Endothelial cell of umbilical vein (primary cell): Measurements from ENCODE around the gene NSUN4. TPM values are rescaled to one million over a fixed set of nuclear protein-coding genes. Genes with fewer than 3 reads are reported as not detected.

Experiments used
- BruUV-seq: library from RNA; stranded (reverse); fragments of 400-500 nt; replicated peaks from 2 replicates; lab custom pipeline; 2021; lab: Mats Ljungman, UMichigan
- CTCF ChIA-PET: fragments of 300-600, 350-600 bp; sonication (Branson Sonifier 250); formaldehyde crosslinking; loops from one replicate; lab custom pipeline; 2021; ENCODE audit warnings: antibody characterized with exemption, inconsistent platforms; lab: Charles Lee
- POLR2A ChIA-PET: fragments of 300-600, 350-600 bp; sonication (Branson Sonifier 250); formaldehyde crosslinking; loops from one replicate; lab custom pipeline; 2021; ENCODE audit warnings: antibody characterized with exemption, inconsistent platforms; lab: Charles Lee
- DNase-seq: peaks from one replicate; pipeline ENCODE4 v3.0.0-alpha.2; 2011; ENCODE audit warnings: low read depth, low spot score
- FAIRE-seq: peaks from 2 replicates; lab custom pipeline; 2011; peaks lifted over from hg19 to GRCh38; lab: Jason Lieb, UNC
- H2AFZ ChIP-seq: 2 replicates; pipeline ENCODE4 v1.6.0; 2012; ENCODE audit warnings: low read depth, low read length, control low read depth, inconsistent platforms
- H3K27ac ChIP-seq: 2 replicates; pipeline ENCODE4 v1.5.1; 2011; ENCODE audit warnings: low read depth, mild to moderate bottlenecking, control low read depth, low read length, moderate library complexity; ENCODE audit not compliant: insufficient read depth
- H3K27me3 ChIP-seq, 2 experiments: 2 replicates each; pipeline versions ENCODE4 v1.6.0 to v1.6.1; 2011; ENCODE audit warnings: low read length in 2 of 2, mixed read lengths in 1 of 2; ENCODE audit not compliant: control insufficient read depth in 2 of 2, insufficient read depth in 2 of 2
- H3K36me3 ChIP-seq, 2 experiments: 2 replicates in 1 of 2; 3 replicates in 1 of 2; pipeline ENCODE4 v1.5.1; 2011; ENCODE audit warnings: low read length in 2 of 2, mild to moderate bottlenecking in 1 of 2, moderate library complexity in 1 of 2; ENCODE audit not compliant: control insufficient read depth in 2 of 2, insufficient read depth in 2 of 2; ENCODE audit errors: extremely low read depth in 1 of 2
- H3K4me1 ChIP-seq: 3 replicates; pipeline ENCODE4 v1.5.1; 2011; ENCODE audit warnings: mild to moderate bottlenecking, low read length; ENCODE audit not compliant: control insufficient read depth, insufficient read depth; ENCODE audit errors: extremely low read depth
- H3K4me2 ChIP-seq: 2 replicates; pipeline ENCODE4 v1.6.1; 2011; ENCODE audit warnings: low read length, control low read depth, mixed read lengths; ENCODE audit not compliant: insufficient read depth
- H3K4me3 ChIP-seq, 3 experiments: fragments of 200-600 bp in 1 of 3; sonication (generic), shearing (Covaris generic) in 1 of 3; replicated peaks in 1 of 3; 2 replicates each; pipeline ENCODE4 v1.5.1; 2011 to 2016; ENCODE audit warnings: control low read depth in 3 of 3, low read length in 3 of 3, mild to moderate bottlenecking in 2 of 3, inconsistent platforms in 1 of 3, low read depth in 1 of 3, moderate library complexity in 1 of 3; ENCODE audit not compliant: insufficient read depth in 1 of 3
- H3K79me2 ChIP-seq: 2 replicates; pipeline ENCODE4 v1.6.0; 2012; ENCODE audit warnings: low read length, inconsistent platforms; ENCODE audit not compliant: control insufficient read depth, insufficient read depth
- H3K9ac ChIP-seq: replicated peaks from 2 replicates; pipeline ENCODE3; 2011; ENCODE audit warnings: low read length, control low read depth; ENCODE audit not compliant: insufficient read depth; ENCODE audit errors: extremely low read depth
- H3K9me1 ChIP-seq: replicated peaks from 3 replicates; pipeline ENCODE4 v1.6.0; 2011; ENCODE audit warnings: mild to moderate bottlenecking, low read length; ENCODE audit not compliant: control insufficient read depth, insufficient read depth; ENCODE audit errors: extremely low read depth
- H3K9me3 ChIP-seq: replicated peaks from 2 replicates; pipeline ENCODE4 v1.5.1; 2012; ENCODE audit warnings: low read length, inconsistent platforms; ENCODE audit not compliant: control insufficient read depth, insufficient read depth
- H4K20me1 ChIP-seq: replicated peaks from 2 replicates; pipeline ENCODE3; 2011; ENCODE audit warnings: mild to moderate bottlenecking, low read length; ENCODE audit not compliant: control insufficient read depth, insufficient read depth; ENCODE audit errors: extremely low read depth
- EZH2 ChIP-seq: IDR thresholded peaks from 2 replicates; pipeline ENCODE4 v1.6.1; 2012; ENCODE audit warnings: borderline replicate concordance, low read depth, mild to moderate bottlenecking, moderate library complexity, low read length, inconsistent platforms; ENCODE audit not compliant: severe bottlenecking
- FOS ChIP-seq: IDR thresholded peaks from 2 replicates; pipeline ENCODE4 v1.6.1; 2011; ENCODE audit warnings: mild to moderate bottlenecking, low read length, moderate library complexity, borderline replicate concordance; ENCODE audit not compliant: insufficient read depth
- GATA2 ChIP-seq: IDR thresholded peaks from 2 replicates; pipeline ENCODE4 v1.7.0; 2011; ENCODE audit warnings: low read depth, mild to moderate bottlenecking, moderate library complexity, mixed read lengths, low read length; ENCODE audit not compliant: insufficient read length, insufficient read depth
- JUN ChIP-seq: IDR thresholded peaks from 2 replicates; pipeline ENCODE4 v1.6.1; 2011; ENCODE audit warnings: borderline replicate concordance, low read depth; ENCODE audit not compliant: insufficient read length, insufficient read depth
- MAX ChIP-seq: IDR thresholded peaks from 2 replicates; pipeline ENCODE4 v1.6.1; 2011; ENCODE audit not compliant: insufficient read depth, insufficient read length
- MYC ChIP-seq: IDR thresholded peaks from one replicate; pipeline ENCODE4 v1.6.1; 2011; ENCODE audit warnings: mild to moderate bottlenecking, low read depth, low read length
- POLR2A ChIP-seq: IDR thresholded peaks from 2 replicates; pipeline ENCODE4 v1.6.1; 2012; ENCODE audit warnings: low read depth, mild to moderate bottlenecking, control low read depth, low read length
- POLR2AphosphoS5 ChIP-seq: IDR thresholded peaks from 2 replicates; pipeline ENCODE4 v1.6.1; 2012; ENCODE audit warnings: low read depth, mild to moderate bottlenecking, control low read depth, low read length, moderate library complexity; ENCODE audit not compliant: insufficient read depth
- dilution Hi-C: fragments of 300-500 bp; cut with MboI; formaldehyde crosslinking; loops from one replicate; pipeline ENCODE4 v1.15.0; 2019; ENCODE audit warnings: low sequenced_read_pairs; ENCODE audit not compliant: extremely low pct_ligation_motif_present
- intact Hi-C: fragments of 100-400 bp; cut with micrococcal nuclease; formaldehyde crosslinking; loops from one replicate; pipeline ENCODE4 v1.10.0; 2022
- polyA plus RNA-seq, 4 experiments: library from polyadenylated mRNA; depleted of rRNA in 3 of 4; stranded (reverse) in 3 of 4; unstranded in 1 of 4; fragments of >200 nt; gene quantifications; 2 replicates each; pipeline versions ENCODE4 v1.2.1 to v1.2.3, GENCODE V29; 2011 to 2012; ENCODE audit warnings: missing spikeins in 1 of 4
- total RNA-seq: library from RNA; stranded (reverse); gene quantifications from 2 replicates; pipeline ENCODE4 v1.2.3, GENCODE V29; 2021
- TF ChIP-seq, protein P1 (sequence below), 2 donors: IDR thresholded peaks; 1 replicate in 1 of 2; 2 replicates in 1 of 2; pipeline ENCODE4 v1.5.1; 2011; ENCODE audit warnings: low read length in 2 of 2, mild to moderate bottlenecking in 2 of 2, moderate library complexity in 2 of 2, control low read depth in 1 of 2, inconsistent platforms in 1 of 2, low read depth in 1 of 2; ENCODE audit not compliant: insufficient read depth in 1 of 2; ENCODE audit errors: extremely low read depth in 1 of 2

Gene NSUN4
- total and polyA plus RNA-seq, 2 donors (not counting 3 experiments of a cell fraction or from before 2014, with no cell fraction given) = 21.6 to 23.4 TPM

GRCh38 chr1:46310321-46310720 lies 30.3 kb upstream of the NSUN4 start:
- TF ChIP-seq POLR2A (no peak), JUN (no peak), MAX (no peak), FOS (no peak), GATA2 (no peak), POLR2AphosphoS5 (no peak), MYC (no peak), EZH2 (no peak)
- TF ChIP-seq, protein P1, sequence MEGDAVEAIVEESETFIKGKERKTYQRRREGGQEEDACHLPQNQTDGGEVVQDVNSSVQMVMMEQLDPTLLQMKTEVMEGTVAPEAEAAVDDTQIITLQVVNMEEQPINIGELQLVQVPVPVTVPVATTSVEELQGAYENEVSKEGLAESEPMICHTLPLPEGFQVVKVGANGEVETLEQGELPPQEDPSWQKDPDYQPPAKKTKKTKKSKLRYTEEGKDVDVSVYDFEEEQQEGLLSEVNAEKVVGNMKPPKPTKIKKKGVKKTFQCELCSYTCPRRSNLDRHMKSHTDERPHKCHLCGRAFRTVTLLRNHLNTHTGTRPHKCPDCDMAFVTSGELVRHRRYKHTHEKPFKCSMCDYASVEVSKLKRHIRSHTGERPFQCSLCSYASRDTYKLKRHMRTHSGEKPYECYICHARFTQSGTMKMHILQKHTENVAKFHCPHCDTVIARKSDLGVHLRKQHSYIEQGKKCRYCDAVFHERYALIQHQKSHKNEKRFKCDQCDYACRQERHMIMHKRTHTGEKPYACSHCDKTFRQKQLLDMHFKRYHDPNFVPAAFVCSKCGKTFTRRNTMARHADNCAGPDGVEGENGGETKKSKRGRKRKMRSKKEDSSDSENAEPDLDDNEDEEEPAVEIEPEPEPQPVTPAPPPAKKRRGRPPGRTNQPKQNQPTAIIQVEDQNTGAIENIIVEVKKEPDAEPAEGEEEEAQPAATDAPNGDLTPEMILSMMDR (IDR thresholded peaks at IDR 0.05; ENCODE audit: extremely low read depth in 1 of 2, insufficient read depth in 1 of 2, low read depth in 1 of 2, low read length in 2 of 2) = no peak
- POLR2A ChIA-PET = interaction anchor here (0.7 kb wide), 1 partner anchor 1733 kb away, joined by 4 read pairs; no protein-coding TSS in a partner anchor
- peaks cover 41% of the 10 kb centered on the region for H3K79me2 ChIP-seq
- no peaks in the 10 kb centered on the region for H3K27me3 ChIP-seq
- H3K27ac ChIP-seq = no peak overlapping the region
- DNase-seq (no peak), FAIRE-seq (no peak)
- intact Hi-C loops (no loop called here), dilution Hi-C loops (no loop called here)
- no peak overlapping the region for H3K4me3 ChIP-seq
- no peaks in the 10 kb centered on the region for H3K9me1 ChIP-seq
- no peak overlapping the region for H3K4me2 ChIP-seq
- no peaks in the 10 kb centered on the region for H3K4me1 ChIP-seq
- H3K36me3 ChIP-seq = peaks cover 4 to 10% of the 10 kb centered on the region in 2 experiments
- H3K9ac ChIP-seq = no peak overlapping the region
- no peaks in the 10 kb centered on the region for H3K9me3 ChIP-seq
- H4K20me1 ChIP-seq = no peaks in the 10 kb centered on the region
- no peak overlapping the region for H2AFZ ChIP-seq
- BruUV-seq = no TSS peak
- CTCF ChIA-PET = interaction anchor here (1.1 kb wide), 1 partner anchor 38 kb away, joined by 3 read pairs; no protein-coding TSS in a partner anchor
